ENCODE results near the gene ALKBH2.

ALKBH2 gene

DNA sequence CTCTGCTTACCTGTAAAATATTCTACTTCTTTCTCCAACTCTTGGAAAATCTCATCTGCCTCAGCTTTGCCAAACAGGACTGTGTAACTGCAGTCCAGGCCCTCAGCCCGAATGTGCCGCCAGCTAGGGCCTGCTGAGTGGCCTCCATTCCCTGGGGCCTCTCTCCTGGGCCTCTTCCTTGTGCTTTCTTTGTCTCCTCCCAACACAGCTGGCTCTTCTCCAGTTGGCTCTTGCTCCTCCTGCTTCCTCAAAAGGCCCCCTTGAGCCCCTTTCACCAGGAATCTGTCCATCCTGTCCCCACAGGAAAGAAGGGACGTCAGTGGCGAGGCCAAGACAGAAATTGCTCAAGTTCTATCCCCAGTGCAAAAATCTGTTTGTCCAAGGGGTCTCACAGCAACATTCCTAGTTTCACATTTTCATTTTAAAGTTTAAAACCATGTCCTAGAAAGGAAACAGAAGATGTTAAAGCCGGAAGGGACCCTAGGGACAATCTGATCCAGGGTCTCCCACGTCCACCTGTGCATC lies 713 bp downstream of the ALKBH2 start:
- Histone ChIP-seq H3K9ac (ENCODE audit: low read length) (peak overlapping the region; percentile 83), H3K36me3 (ENCODE audit: control insufficient read depth, insufficient read depth, low read length, severe bottlenecking) (peaks cover 19% of the 10 kb centered on the region), H3K9me3 (ENCODE audit: control insufficient read depth, low read length) (no peaks in the 10 kb centered on the region), H3K27me3 (replicated peaks; ENCODE audit: control insufficient read depth, insufficient read depth, low read length) (no peaks in the 10 kb centered on the region), H3K4me1 (ENCODE audit: control insufficient read depth, insufficient read depth, low read length) (peaks cover 20% of the 10 kb centered on the region), H3K4me3 (ENCODE audit: low read length) (peak overlapping the region; percentile 83)
- DNase-seq (ENCODE audit: low read depth) = no peak

- Histone ChIP-seq H3K4me1 (ENCODE audit: control insufficient read depth, insufficient read depth, low read length) (peaks cover 24% of the 10 kb centered on the region), H3K36me3 (ENCODE audit: control insufficient read depth, insufficient read depth, low read length, severe bottlenecking) (peaks cover 48% of the 10 kb centered on the region), H3K9ac (ENCODE audit: low read length) (no peak overlapping the region), H3K27me3 (replicated peaks; ENCODE audit: control insufficient read depth, insufficient read depth, low read length) (no peaks in the 10 kb centered on the region), H3K4me3 (ENCODE audit: low read length) (no peak overlapping the region), H3K9me3 (ENCODE audit: control insufficient read depth, low read length) (no peaks in the 10 kb centered on the region)
- no peak for DNase-seq (ENCODE audit: low read depth)
These were observed 3.6 kb downstream of the ALKBH2 start for GRCh38 chr12:109089683-109090082.

DNA sequence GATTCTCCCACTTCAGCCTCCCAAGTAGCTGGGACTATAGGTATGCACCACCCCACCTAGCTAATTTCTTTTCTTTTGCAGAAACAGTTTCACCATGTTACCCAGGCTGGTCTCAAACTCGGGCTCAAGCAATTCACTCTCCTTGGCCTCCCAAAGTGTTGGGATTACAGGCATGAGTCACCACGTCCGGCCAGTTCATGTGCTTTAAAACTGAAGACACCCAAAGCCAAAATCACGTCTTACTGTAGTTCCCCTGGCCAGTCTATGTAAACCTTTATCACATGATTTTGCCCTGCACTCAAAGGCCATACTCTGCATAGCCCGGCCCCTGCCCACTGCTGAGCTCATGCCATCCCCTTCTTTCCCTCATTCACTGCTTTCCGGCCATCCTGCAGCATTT lies 4.5 kb downstream of the ALKBH2 start:
- H3K4me3 ChIP-seq (ENCODE audit: low read length) = no peak overlapping the region
- H3K27me3 ChIP-seq (replicated peaks; ENCODE audit: control insufficient read depth, insufficient read depth, low read length) = no peaks in the 10 kb centered on the region
- peaks cover 24% of the 10 kb centered on the region for H3K4me1 ChIP-seq (ENCODE audit: control insufficient read depth, insufficient read depth, low read length)
- H3K36me3 ChIP-seq (ENCODE audit: control insufficient read depth, insufficient read depth, low read length, severe bottlenecking) = peaks cover 57% of the 10 kb centered on the region
- H3K9me3 ChIP-seq (ENCODE audit: control insufficient read depth, low read length) = no peaks in the 10 kb centered on the region
- DNase-seq (ENCODE audit: low read depth) = no peak
- peak overlapping the region; percentile 18 for H3K9ac ChIP-seq (ENCODE audit: low read length)

DNA sequence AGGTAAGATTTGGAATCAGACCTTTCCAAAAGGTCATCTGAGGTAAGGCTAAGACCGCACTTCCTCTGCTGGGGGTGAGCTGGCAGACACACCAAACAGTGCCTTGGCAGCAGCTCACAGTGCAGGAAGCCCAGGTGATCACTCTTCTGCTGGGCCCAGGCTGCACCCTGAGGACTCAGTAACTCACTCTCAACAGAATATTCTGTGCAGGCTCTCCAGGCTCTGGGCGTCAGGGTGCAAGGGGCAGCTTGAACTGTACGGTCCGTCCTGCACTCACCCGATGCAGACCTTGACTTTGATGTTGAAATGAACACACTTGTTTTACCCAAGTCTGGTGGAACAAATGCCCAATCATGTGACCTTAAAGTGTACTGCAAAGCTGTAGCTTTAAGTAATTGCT lies 6.0 kb downstream of the ALKBH2 start:
- Histone ChIP-seq H3K4me3 (ENCODE audit: low read length) (no peak overlapping the region), H3K36me3 (ENCODE audit: control insufficient read depth, insufficient read depth, low read length, severe bottlenecking) (peaks cover 73% of the 10 kb centered on the region), H3K27me3 (replicated peaks; ENCODE audit: control insufficient read depth, insufficient read depth, low read length) (no peaks in the 10 kb centered on the region), H3K4me1 (ENCODE audit: control insufficient read depth, insufficient read depth, low read length) (peaks cover 14% of the 10 kb centered on the region), H3K9ac (ENCODE audit: low read length) (no peak overlapping the region), H3K9me3 (ENCODE audit: control insufficient read depth, low read length) (no peaks in the 10 kb centered on the region)
- no peak for DNase-seq (ENCODE audit: low read depth)

DNA sequence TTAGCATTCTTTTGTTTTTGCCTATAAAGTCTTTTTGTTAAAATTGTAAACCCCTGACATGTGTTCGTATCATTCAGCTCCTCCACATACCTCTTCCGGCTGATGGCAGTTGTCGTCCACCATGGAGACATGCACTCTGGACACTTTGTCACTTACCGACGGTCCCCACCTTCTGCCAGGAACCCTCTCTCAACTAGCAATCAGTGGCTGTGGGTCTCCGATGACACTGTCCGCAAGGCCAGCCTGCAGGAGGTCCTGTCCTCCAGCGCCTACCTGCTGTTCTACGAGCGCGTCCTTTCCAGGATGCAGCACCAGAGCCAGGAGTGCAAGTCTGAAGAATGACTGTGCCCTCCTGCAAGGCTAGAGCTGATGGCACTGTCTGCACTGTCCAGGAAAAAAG lies 7.7 kb downstream of the ALKBH2 start:
- peaks cover 89% of the 10 kb centered on the region for H3K36me3 ChIP-seq (ENCODE audit: control insufficient read depth, insufficient read depth, low read length, severe bottlenecking)
- H3K27me3 ChIP-seq (replicated peaks; ENCODE audit: control insufficient read depth, insufficient read depth, low read length) = no peaks in the 10 kb centered on the region
- DNase-seq (ENCODE audit: low read depth) = no peak
- no peak overlapping the region for H3K4me3 ChIP-seq (ENCODE audit: low read length)
- peaks cover 9% of the 10 kb centered on the region for H3K4me1 ChIP-seq (ENCODE audit: control insufficient read depth, insufficient read depth, low read length)
- no peak overlapping the region for H3K9ac ChIP-seq (ENCODE audit: low read length)
- H3K9me3 ChIP-seq (ENCODE audit: control insufficient read depth, low read length) = no peaks in the 10 kb centered on the region

DNA sequence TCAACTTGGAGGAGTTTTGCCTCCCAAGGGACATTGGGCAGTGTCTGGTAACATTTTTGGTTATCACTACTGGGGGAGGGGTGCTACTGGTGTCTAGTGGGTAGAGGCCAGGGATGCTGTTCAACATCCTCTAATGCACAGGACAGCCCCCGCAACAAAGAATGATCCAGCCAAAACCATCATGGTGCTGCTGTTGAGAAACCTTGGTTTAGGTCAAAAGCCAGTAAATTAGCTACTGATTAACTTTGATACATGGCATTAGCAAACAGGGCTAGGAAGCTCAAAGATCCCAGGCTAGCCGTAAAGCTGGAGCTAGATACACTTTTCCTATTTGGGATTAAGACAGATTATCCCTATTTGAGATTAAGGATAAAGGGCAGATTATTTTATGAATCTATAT lies 8.8 kb downstream of the ALKBH2 start:
- Histone ChIP-seq H3K27me3 (replicated peaks; ENCODE audit: control insufficient read depth, insufficient read depth, low read length) (no peaks in the 10 kb centered on the region), H3K4me3 (ENCODE audit: low read length) (no peak overlapping the region), H3K4me1 (ENCODE audit: control insufficient read depth, insufficient read depth, low read length) (peaks cover 9% of the 10 kb centered on the region), H3K9me3 (ENCODE audit: control insufficient read depth, low read length) (no peaks in the 10 kb centered on the region), H3K36me3 (ENCODE audit: control insufficient read depth, insufficient read depth, low read length, severe bottlenecking) (peaks cover 94% of the 10 kb centered on the region), H3K9ac (ENCODE audit: low read length) (no peak overlapping the region)
- DNase-seq (ENCODE audit: low read depth) = no peak

- H3K9ac ChIP-seq (ENCODE audit: low read length) = no peak overlapping the region
- H3K27me3 ChIP-seq (replicated peaks; ENCODE audit: control insufficient read depth, insufficient read depth, low read length) = no peaks in the 10 kb centered on the region
- no peak for DNase-seq (ENCODE audit: low read depth)
- no peak overlapping the region for H3K4me3 ChIP-seq (ENCODE audit: low read length)
- peaks cover 4% of the 10 kb centered on the region for H3K4me1 ChIP-seq (ENCODE audit: control insufficient read depth, insufficient read depth, low read length)
- peaks cover 92% of the 10 kb centered on the region for H3K36me3 ChIP-seq (ENCODE audit: control insufficient read depth, insufficient read depth, low read length, severe bottlenecking)
- peaks cover 4% of the 10 kb centered on the region for H3K9me3 ChIP-seq (ENCODE audit: control insufficient read depth, low read length)
These were observed 10.5 kb downstream of the ALKBH2 start for GRCh38 chr12:109082751-109083150.

- no peak overlapping the region for H3K9ac ChIP-seq (ENCODE audit: low read length)
- peaks cover 4% of the 10 kb centered on the region for H3K9me3 ChIP-seq (ENCODE audit: control insufficient read depth, low read length)
- no peaks in the 10 kb centered on the region for H3K27me3 ChIP-seq (replicated peaks; ENCODE audit: control insufficient read depth, insufficient read depth, low read length)
- no peak overlapping the region for H3K4me3 ChIP-seq (ENCODE audit: low read length)
- no peak for DNase-seq (ENCODE audit: low read depth)
- H3K36me3 ChIP-seq (ENCODE audit: control insufficient read depth, insufficient read depth, low read length, severe bottlenecking) = peaks cover 79% of the 10 kb centered on the region
- no peaks in the 10 kb centered on the region for H3K4me1 ChIP-seq (ENCODE audit: control insufficient read depth, insufficient read depth, low read length)
These were observed 18.4 kb downstream of the ALKBH2 start for GRCh38 chr12:109074866-109075265.

GRCh38 chr12:109069307-109070271 lies 23.7 kb downstream of the ALKBH2 start:
- H3K4me3 ChIP-seq (ENCODE audit: low read length) = no peak overlapping the region
- H3K36me3 ChIP-seq (ENCODE audit: control insufficient read depth, insufficient read depth, low read length, severe bottlenecking) = peaks cover 71% of the 10 kb centered on the region
- DNase-seq (ENCODE audit: low read depth) = no peak
- no peaks in the 10 kb centered on the region for H3K27me3 ChIP-seq (replicated peaks; ENCODE audit: control insufficient read depth, insufficient read depth, low read length)
- H3K9me3 ChIP-seq (ENCODE audit: control insufficient read depth, low read length) = no peaks in the 10 kb centered on the region
- peaks cover 5% of the 10 kb centered on the region for H3K4me1 ChIP-seq (ENCODE audit: control insufficient read depth, insufficient read depth, low read length)
- H3K9ac ChIP-seq (ENCODE audit: low read length) = no peak overlapping the region

- DNase-seq (ENCODE audit: low read depth) = no peak
These were observed 27.4 kb downstream of the ALKBH2 start for GRCh38 chr12:109065853-109066193.

GRCh38 chr12:109065154-109065852 lies 28.0 kb downstream of the ALKBH2 start:
- peaks cover 10% of the 10 kb centered on the region for H3K4me1 ChIP-seq (ENCODE audit: control insufficient read depth, insufficient read depth, low read length)
- no peaks in the 10 kb centered on the region for H3K9me3 ChIP-seq (ENCODE audit: control insufficient read depth, low read length)
- H3K27me3 ChIP-seq (replicated peaks; ENCODE audit: control insufficient read depth, insufficient read depth, low read length) = no peaks in the 10 kb centered on the region
- no peak overlapping the region for H3K4me3 ChIP-seq (ENCODE audit: low read length)
- DNase-seq (ENCODE audit: low read depth) = no peak
- peaks cover 34% of the 10 kb centered on the region for H3K36me3 ChIP-seq (ENCODE audit: control insufficient read depth, insufficient read depth, low read length, severe bottlenecking)
- no peak overlapping the region for H3K9ac ChIP-seq (ENCODE audit: low read length)

More at GRCh38 chr12:109065853-109066193, 27.4 kb downstream of the ALKBH2 start:
- Histone ChIP-seq H3K27me3 (replicated peaks; ENCODE audit: control insufficient read depth, insufficient read depth, low read length) (no peaks in the 10 kb centered on the region), H3K4me3 (ENCODE audit: low read length) (no peak overlapping the region), H3K9me3 (ENCODE audit: control insufficient read depth, low read length) (no peaks in the 10 kb centered on the region), H3K36me3 (ENCODE audit: control insufficient read depth, insufficient read depth, low read length, severe bottlenecking) (peaks cover 39% of the 10 kb centered on the region), H3K4me1 (ENCODE audit: control insufficient read depth, insufficient read depth, low read length) (peaks cover 10% of the 10 kb centered on the region), H3K9ac (ENCODE audit: low read length) (no peak overlapping the region)

All from adipocyte (in vitro differentiated cells).